Type B pancreatic cell (in vitro differentiated cells): Measurements from ENCODE around the gene PRMT7. TPM values are rescaled to one million over a fixed set of nuclear protein-coding genes. Genes with fewer than 3 reads are reported as not detected.

Experiments
- DNase-seq: peaks from one replicate; pipeline ENCODE4 v3.0.0; 2021; ENCODE audit warnings: mixed read lengths; ENCODE audit not compliant: unreplicated experiment; ENCODE audit errors: extremely low spot score
- H3K27ac Mint-ChIP-seq: 2 replicates; pipeline ENCODE4 v1.8.0; 2021; ENCODE audit warnings: mild to moderate bottlenecking, mixed read lengths
- H3K27me3 Mint-ChIP-seq: 2 replicates; pipeline ENCODE4 v1.8.0; 2021; ENCODE audit warnings: mixed read lengths
- H3K36me3 Mint-ChIP-seq: 2 replicates; pipeline ENCODE4 v1.8.0; 2021; ENCODE audit warnings: mixed read lengths
- H3K4me1 Mint-ChIP-seq: one replicate; pipeline ENCODE4 v1.8.0; 2021; ENCODE audit warnings: mixed read lengths; ENCODE audit not compliant: unreplicated experiment
- H3K4me3 Mint-ChIP-seq: 2 replicates; pipeline ENCODE4 v1.8.0; 2021; ENCODE audit warnings: mild to moderate bottlenecking, mixed read lengths
- H3K9me3 Mint-ChIP-seq: 2 replicates; pipeline ENCODE4 v1.8.0; 2021; ENCODE audit warnings: mixed read lengths
- total RNA-seq: library from RNA; stranded (reverse); gene quantifications from 2 replicates; pipeline ENCODE4 v1.2.1, GENCODE V29; 2021; ENCODE audit warnings: low replicate concordance
- TF ChIP-seq, protein P1 (sequence below): fragments of 200-600 bp; sonication (generic); conservative IDR thresholded peaks from 2 replicates; pipeline ENCODE4 v1.5.0; 2021; ENCODE audit warnings: antibody characterized with exemption, mild to moderate bottlenecking

The PRMT7 gene
- total RNA-seq, 1 donor from 2014 or later, result 66.9 TPM

DNA sequence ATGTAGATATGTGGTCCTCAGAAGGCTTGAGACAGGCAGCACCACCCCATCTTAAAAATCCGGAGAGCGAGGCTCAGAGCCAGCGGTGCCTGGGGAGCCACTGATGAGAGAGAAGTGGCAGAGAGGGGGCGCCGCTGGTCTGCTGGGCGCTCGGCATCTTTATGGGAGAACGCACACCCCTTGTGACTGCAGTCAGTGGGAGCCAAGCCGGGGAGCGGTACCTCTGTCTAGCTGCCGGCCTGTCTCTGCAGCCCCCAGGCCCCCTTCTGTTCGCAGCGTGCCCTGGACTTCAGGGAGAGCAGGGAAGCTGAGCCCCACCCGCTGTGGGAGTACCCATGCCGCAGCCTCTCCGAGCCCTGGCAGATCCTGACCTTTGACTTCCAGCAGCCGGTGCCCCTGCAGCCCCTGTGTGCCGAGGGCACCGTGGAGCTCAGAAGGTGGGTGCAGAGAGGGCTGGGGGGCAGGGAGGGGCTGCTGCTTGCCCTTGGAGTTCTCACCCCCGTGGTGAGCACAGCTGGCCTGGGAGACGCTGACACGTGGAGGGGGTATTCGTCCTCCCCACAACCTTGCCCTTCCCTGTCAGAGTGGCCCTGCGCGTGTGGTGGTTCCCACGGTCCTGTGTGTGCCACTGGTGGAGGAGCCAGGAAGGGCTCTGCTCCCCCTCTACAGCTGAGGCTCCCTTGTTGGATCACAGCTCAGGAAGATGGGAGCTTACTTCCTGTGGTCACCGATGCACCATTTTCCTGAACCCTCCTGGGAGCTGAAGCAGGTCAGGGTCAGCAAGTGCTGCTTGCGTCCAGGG, 44.8 kb downstream of the PRMT7 start:
- peaks cover 3% of the 10 kb centered on the region for H3K36me3 Mint-ChIP-seq

DNA sequence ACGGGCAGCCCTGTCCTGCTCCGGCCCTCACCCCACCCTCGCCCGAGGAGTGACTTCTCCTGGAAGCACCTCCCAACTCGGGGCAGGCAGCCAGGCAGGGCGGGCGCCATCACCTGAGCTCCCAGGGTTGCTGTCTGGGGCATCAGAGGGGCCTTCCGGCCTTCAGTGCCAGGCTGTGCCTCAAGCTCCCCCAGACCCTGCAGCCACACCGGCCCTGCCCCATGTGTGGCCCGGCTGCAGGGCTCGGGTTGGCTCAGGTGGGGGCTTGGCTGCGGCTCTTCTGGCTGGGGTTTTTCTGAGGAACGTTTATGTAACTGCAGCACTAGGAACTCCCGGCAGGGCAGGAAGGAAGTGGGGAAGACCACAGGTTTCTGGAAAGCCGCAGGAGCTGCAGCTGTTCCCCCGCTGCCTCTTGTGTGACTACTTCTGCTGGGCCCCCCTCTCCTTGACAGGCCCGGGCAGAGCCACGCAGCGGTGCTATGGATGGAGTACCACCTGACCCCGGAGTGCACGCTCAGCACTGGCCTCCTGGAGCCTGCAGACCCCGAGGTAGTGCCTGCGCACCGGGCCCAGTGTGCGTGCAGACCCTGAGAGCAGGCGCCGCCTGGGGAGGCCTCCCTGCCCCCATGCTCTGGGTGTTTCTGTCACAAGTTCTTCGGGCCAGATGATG, 45.6 kb downstream of the PRMT7 start:
- no peak overlapping the region for H3K4me3 Mint-ChIP-seq
- no peak for DNase-seq
- H3K36me3 Mint-ChIP-seq, result peaks cover 3% of the 10 kb centered on the region
- H3K4me1 Mint-ChIP-seq, result peaks cover 13% of the 10 kb centered on the region
- no peaks in the 10 kb centered on the region for H3K9me3 Mint-ChIP-seq
- TF ChIP-seq, protein P1, sequence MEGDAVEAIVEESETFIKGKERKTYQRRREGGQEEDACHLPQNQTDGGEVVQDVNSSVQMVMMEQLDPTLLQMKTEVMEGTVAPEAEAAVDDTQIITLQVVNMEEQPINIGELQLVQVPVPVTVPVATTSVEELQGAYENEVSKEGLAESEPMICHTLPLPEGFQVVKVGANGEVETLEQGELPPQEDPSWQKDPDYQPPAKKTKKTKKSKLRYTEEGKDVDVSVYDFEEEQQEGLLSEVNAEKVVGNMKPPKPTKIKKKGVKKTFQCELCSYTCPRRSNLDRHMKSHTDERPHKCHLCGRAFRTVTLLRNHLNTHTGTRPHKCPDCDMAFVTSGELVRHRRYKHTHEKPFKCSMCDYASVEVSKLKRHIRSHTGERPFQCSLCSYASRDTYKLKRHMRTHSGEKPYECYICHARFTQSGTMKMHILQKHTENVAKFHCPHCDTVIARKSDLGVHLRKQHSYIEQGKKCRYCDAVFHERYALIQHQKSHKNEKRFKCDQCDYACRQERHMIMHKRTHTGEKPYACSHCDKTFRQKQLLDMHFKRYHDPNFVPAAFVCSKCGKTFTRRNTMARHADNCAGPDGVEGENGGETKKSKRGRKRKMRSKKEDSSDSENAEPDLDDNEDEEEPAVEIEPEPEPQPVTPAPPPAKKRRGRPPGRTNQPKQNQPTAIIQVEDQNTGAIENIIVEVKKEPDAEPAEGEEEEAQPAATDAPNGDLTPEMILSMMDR, result no peak
- no peaks in the 10 kb centered on the region for H3K27me3 Mint-ChIP-seq
- H3K27ac Mint-ChIP-seq, result no peak overlapping the region

More for the DNA sequence above, 44.8 kb downstream of the PRMT7 start:
- TF ChIP-seq, protein P1, result no peak
- no peak for DNase-seq
- peaks cover 11% of the 10 kb centered on the region for H3K4me1 Mint-ChIP-seq
- no peak overlapping the region for H3K27ac Mint-ChIP-seq
- H3K4me3 Mint-ChIP-seq, result no peak overlapping the region
- no peaks in the 10 kb centered on the region for H3K9me3 Mint-ChIP-seq
- no peaks in the 10 kb centered on the region for H3K27me3 Mint-ChIP-seq

DNA sequence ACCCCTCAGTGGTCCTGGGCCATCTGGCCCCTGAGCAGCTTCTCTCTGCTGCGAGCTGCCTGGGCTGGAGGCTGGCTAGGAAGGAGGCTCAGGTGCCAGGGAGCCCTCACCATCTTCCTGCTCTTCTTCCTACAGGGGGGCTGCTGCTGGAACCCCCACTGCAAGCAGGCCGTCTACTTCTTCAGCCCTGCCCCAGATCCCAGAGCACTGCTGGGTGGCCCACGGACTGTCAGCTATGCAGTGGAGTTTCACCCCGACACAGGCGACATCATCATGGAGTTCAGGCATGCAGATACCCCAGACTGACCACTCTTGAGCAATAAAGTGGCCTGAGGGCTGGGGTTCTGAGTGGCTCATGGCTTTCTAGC, 46.1 kb downstream of the PRMT7 start:
- Mint-ChIP-seq H3K4me3 (no peak overlapping the region), H3K27me3 (no peaks in the 10 kb centered on the region), H3K27ac (no peak overlapping the region), H3K4me1 (peaks cover 9% of the 10 kb centered on the region), H3K36me3 (peaks cover 3% of the 10 kb centered on the region), H3K9me3 (no peaks in the 10 kb centered on the region)
- no peak for DNase-seq
- TF ChIP-seq, protein P1, result no peak

DNA sequence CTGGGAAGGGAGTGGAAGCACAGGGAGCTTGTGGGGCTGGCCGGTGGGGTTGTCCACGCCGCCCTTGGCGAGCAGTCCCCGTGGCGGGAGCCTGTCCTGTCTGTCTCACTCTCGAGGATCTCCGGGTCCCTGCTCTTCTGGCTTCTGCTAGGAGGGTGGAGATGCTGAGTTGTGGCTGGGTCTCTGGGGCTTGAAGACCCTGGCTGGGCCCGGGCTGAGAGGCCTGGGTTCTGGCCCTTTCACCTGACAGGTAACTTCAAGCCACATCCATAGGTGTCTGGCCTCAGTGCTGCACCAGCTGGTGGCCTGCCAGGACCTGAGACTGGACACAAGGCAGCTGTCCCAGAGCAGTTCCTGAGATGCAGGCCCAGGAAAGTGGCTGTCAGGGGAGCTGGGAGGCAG, 46.7 kb downstream of the PRMT7 start:
- Mint-ChIP-seq H3K9me3 (no peaks in the 10 kb centered on the region), H3K36me3 (peaks cover 3% of the 10 kb centered on the region), H3K27ac (no peak overlapping the region), H3K4me1 (peaks cover 6% of the 10 kb centered on the region), H3K4me3 (no peak overlapping the region), H3K27me3 (no peaks in the 10 kb centered on the region)
- DNase-seq, result no peak
- TF ChIP-seq, protein P1, result no peak

DNA sequence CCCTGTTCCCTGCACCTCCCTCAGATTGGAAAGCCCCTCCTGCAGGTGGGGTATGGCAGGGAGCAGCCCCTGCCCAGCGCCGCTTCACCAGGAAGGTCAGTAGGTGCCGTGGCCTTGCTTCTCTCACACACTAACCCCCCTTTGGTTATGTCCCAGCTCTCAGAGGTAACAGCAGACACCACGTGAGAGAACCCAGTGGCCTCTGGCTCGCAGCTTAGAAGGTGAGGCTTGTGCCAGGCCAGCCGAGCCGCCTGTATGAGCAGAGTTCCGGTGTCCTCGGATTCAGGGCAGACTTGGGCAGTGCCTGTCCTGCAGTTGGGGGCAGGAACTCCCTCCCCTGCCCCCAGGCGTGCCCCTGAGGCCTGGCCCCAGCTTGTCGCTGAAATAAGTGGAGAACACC, 47.1 kb downstream of the PRMT7 start:
- Mint-ChIP-seq H3K27ac (no peak overlapping the region), H3K9me3 (no peaks in the 10 kb centered on the region), H3K4me3 (no peak overlapping the region), H3K27me3 (no peaks in the 10 kb centered on the region), H3K36me3 (peaks cover 3% of the 10 kb centered on the region), H3K4me1 (peaks cover 9% of the 10 kb centered on the region)
- no peak for DNase-seq
- TF ChIP-seq, protein P1, result no peak
